HL-60 (cell line): Measurements from ENCODE around the gene ACO2.
"Not testable (repeated sequence)": the region's sequence is repeated elsewhere in the genome, so short reads cannot be mapped to it uniquely, and the experiment has no call there.

ENCODE experiments used
- DNase-seq, 2 experiments: peaks; one replicate each; pipeline ENCODE4 v3.0.0-alpha.2; 2010 to 2020; ENCODE audit warnings: low read depth in 1 of 2, low spot score in 1 of 2
- H3K27ac ChIP-seq: fragments of 250-450 bp; sonication (Bioruptor Pico); replicated peaks from 2 replicates; pipeline ENCODE4 v1.5.1; 2020; ENCODE audit warnings: mild to moderate bottlenecking, moderate library complexity
- H3K27me3 ChIP-seq: fragments of 250-450 bp; sonication (Bioruptor Pico); 2 replicates; pipeline ENCODE4 v1.5.1; 2021; ENCODE audit warnings: mild to moderate bottlenecking, moderate library complexity; ENCODE audit not compliant: insufficient read depth, poor library complexity, severe bottlenecking
- H3K4me3 ChIP-seq: replicated peaks from 2 replicates; pipeline ENCODE4 v1.5.1; 2011; ENCODE audit warnings: mild to moderate bottlenecking, control low read depth, low read length; ENCODE audit not compliant: insufficient read depth
- GABPA ChIP-seq: IDR thresholded peaks from 2 replicates; pipeline ENCODE4 v1.6.1; 2012; ENCODE audit warnings: low read depth
- POLR2AphosphoS5 ChIP-seq: IDR thresholded peaks from 2 replicates; pipeline ENCODE4 v1.6.1; 2012; ENCODE audit warnings: low read depth
- REST ChIP-seq: IDR thresholded peaks from 2 replicates; pipeline ENCODE4 v1.6.1; 2012; ENCODE audit warnings: low read depth; ENCODE audit not compliant: insufficient replicate concordance
- SPI1 ChIP-seq: IDR thresholded peaks from 2 replicates; pipeline ENCODE4 v1.6.1; 2012; ENCODE audit warnings: low read depth, mild to moderate bottlenecking, borderline replicate concordance
- TF ChIP-seq, protein P1 (sequence below): IDR thresholded peaks from one replicate; pipeline ENCODE4 v1.5.1; 2011; ENCODE audit warnings: low read length, control low read depth, inconsistent platforms; ENCODE audit not compliant: insufficient read depth

ACO2 gene

GRCh38 chr22:41429951-41430332, 39.0 kb upstream of the ACO2 start:
- H3K27ac ChIP-seq: no peak overlapping the region
- H3K27me3 ChIP-seq: no peaks in the 10 kb centered on the region
- TF ChIP-seq, protein P1, sequence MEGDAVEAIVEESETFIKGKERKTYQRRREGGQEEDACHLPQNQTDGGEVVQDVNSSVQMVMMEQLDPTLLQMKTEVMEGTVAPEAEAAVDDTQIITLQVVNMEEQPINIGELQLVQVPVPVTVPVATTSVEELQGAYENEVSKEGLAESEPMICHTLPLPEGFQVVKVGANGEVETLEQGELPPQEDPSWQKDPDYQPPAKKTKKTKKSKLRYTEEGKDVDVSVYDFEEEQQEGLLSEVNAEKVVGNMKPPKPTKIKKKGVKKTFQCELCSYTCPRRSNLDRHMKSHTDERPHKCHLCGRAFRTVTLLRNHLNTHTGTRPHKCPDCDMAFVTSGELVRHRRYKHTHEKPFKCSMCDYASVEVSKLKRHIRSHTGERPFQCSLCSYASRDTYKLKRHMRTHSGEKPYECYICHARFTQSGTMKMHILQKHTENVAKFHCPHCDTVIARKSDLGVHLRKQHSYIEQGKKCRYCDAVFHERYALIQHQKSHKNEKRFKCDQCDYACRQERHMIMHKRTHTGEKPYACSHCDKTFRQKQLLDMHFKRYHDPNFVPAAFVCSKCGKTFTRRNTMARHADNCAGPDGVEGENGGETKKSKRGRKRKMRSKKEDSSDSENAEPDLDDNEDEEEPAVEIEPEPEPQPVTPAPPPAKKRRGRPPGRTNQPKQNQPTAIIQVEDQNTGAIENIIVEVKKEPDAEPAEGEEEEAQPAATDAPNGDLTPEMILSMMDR: no peak
- no peak for TF ChIP-seq REST
- no peak for TF ChIP-seq POLR2AphosphoS5
- TF ChIP-seq SPI1: no peak
- no peak for TF ChIP-seq GABPA
- no peak overlapping the region for H3K4me3 ChIP-seq
- DNase-seq: no peak

GRCh38 chr22:41431656-41432055, 37.3 kb upstream of the ACO2 start:
- Histone ChIP-seq H3K27me3 (no peaks in the 10 kb centered on the region), H3K4me3 (no peak overlapping the region), H3K27ac (no peak overlapping the region)
- no peak for DNase-seq
- no peak for TF ChIP-seq POLR2AphosphoS5
- no peak for TF ChIP-seq GABPA

GRCh38 chr22:41433480-41433879, 35.4 kb upstream of the ACO2 start:
- not testable (repeated sequence) for H3K4me3 ChIP-seq, H3K27ac ChIP-seq, H3K27me3 ChIP-seq, DNase-seq

GRCh38 chr22:41434361-41435003, 34.4 kb upstream of the ACO2 start:
- not testable (repeated sequence) for H3K27ac ChIP-seq, H3K27me3 ChIP-seq, DNase-seq

GRCh38 chr22:41435560-41435959, 33.4 kb upstream of the ACO2 start:
- Histone ChIP-seq H3K27ac (no peak overlapping the region), H3K27me3 (no peaks in the 10 kb centered on the region), H3K4me3 (no peak overlapping the region)
- no peak for DNase-seq
- TF ChIP-seq GABPA (no peak), SPI1 (no peak), REST (no peak), POLR2AphosphoS5 (no peak)
- TF ChIP-seq, protein P1: no peak

More at GRCh38 chr22:41434361-41435003, 34.4 kb upstream of the ACO2 start:
- H3K4me3 ChIP-seq: not testable (repeated sequence)
